GM10266 (cell line): ENCODE data around the gene ORAI1.
"Not testable (repeated sequence)": the region's sequence is repeated elsewhere in the genome, so short reads cannot be mapped to it uniquely, and the experiment has no call there.

Experiments used
- DNase-seq: peaks from one replicate; pipeline ENCODE4 v3.0.0; 2012; ENCODE audit errors: extremely low spot score
- TF ChIP-seq, protein P1 (sequence below): IDR thresholded peaks from 2 replicates; pipeline ENCODE4 v1.5.1; 2012; ENCODE audit warnings: mild to moderate bottlenecking, low read depth; ENCODE audit not compliant: control insufficient read depth, insufficient read depth; ENCODE audit errors: missing control alignments

ORAI1 gene

GRCh38 chr12:121626853-121627640 is 717 bp downstream of the ORAI1 start:
- TF ChIP-seq, protein P1, sequence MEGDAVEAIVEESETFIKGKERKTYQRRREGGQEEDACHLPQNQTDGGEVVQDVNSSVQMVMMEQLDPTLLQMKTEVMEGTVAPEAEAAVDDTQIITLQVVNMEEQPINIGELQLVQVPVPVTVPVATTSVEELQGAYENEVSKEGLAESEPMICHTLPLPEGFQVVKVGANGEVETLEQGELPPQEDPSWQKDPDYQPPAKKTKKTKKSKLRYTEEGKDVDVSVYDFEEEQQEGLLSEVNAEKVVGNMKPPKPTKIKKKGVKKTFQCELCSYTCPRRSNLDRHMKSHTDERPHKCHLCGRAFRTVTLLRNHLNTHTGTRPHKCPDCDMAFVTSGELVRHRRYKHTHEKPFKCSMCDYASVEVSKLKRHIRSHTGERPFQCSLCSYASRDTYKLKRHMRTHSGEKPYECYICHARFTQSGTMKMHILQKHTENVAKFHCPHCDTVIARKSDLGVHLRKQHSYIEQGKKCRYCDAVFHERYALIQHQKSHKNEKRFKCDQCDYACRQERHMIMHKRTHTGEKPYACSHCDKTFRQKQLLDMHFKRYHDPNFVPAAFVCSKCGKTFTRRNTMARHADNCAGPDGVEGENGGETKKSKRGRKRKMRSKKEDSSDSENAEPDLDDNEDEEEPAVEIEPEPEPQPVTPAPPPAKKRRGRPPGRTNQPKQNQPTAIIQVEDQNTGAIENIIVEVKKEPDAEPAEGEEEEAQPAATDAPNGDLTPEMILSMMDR, result peak; percentile 22
- DNase-seq, result peak; percentile 86

DNA sequence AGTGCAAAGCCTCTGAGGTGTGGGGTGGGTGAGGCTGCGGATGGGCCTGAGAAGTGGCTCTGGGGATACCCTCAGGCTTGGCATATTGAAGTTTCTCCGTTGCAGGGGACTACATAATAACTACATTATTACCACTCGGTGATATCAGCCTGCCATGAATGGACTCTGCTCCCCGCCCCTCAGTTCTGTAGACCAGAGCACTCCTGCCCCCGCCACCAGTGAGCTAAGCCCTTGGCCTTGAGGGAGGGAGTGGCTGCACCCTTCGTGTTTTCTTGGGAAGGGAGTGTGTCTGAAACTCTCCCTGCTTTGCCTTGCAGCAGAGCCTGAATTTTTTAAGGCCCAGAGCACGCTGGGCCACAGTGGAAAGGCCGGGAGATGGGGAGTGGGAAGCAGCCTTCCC is 1.7 kb downstream of the ORAI1 start:
- TF ChIP-seq, protein P1, result no peak
- DNase-seq, result no peak

- TF ChIP-seq, protein P1, result no peak
- DNase-seq, result no peak
Observed at GRCh38 chr12:121628536-121628935, 2.2 kb downstream of the ORAI1 start.

DNA sequence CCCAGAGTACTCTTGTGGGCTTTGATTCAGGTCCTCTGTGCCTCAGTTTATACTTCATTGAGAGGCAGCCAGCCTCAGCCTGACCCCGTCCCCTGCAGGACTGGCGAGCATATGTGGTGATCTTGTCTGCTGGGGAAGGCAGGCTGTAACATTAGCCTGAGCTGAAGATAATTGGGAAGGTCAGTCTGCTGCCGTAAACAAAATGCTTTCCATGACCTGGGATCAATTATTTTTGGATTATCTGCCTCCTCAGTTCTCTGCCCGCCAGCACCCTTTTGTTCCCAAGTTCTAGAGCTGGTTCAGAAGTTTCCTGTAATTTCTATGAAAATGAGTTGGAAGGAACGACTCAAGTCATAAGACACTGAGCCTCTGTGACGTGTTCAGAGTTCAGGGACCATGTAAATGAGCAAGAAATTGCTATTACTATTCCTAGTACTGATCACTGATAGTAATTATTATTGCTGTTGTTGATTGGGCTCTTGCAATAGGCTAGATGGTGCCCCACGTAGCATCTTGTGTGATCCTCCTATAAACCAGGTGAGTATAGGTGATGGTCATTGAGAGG is 4.5 kb downstream of the ORAI1 start:
- no peak for DNase-seq

DNA sequence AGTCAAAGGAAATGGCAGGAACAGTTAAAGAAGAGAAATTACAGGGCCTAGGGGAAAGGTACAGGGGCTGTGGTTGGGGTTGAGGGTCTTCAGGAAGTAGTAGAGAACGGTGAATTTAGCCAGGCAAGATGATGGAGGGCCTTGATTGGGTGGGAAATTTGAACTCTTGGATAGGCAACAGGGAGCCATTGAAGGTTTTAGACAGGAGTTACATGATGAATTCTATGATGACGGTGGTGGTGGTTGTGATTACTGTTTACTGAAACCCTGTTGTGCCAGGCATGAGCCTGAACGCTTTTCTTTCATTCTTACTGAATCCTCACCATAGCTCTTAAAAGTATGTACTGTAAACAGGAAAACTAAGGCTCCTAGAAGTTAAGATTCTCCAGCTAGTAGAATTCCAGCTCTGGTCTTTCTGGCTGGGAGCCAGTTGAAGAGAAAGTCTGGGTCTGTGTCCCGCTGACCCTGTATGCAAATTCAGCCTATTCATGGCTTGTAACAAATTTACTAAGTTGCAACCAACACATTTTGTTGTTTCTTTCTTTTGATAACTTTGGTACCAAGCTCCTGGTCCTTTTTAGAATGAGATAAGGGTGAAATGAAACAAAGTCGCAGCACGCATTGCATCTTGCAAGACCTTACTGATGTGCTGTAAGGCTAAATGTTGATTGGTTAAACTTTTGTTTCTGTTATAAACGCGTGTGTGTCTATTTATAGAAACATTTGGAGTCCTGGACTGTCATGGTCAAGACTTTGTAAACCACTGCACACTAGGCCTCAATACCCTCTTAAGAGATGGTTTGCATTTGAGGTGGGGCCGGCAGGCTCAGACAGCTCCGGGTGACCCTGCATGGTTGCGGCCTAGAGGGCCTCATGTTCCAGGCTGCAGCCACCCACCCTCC is 6.0 kb downstream of the ORAI1 start:
- DNase-seq, result no peak
- TF ChIP-seq, protein P1, result no peak

More for the DNA sequence above, 4.5 kb downstream of the ORAI1 start:
- TF ChIP-seq, protein P1, result no peak

DNA sequence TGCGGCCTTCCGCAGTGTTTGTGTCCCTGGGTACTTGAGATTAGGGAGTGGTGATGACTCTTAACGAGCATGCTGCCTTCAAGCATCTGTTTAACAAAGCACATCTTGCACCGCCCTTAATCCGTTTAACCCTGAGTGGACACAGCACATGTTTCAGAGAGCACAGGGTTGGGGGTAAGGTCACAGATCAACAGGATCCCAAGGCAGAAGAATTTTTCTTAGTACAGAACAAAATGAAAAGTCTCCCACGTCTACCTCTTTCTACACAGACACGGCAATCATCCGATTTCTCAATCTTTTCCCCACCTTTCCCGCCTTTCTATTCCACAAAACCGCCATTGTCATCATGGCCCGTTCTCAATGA is 7.5 kb downstream of the ORAI1 start:
- DNase-seq, result not testable (repeated sequence)

DNA sequence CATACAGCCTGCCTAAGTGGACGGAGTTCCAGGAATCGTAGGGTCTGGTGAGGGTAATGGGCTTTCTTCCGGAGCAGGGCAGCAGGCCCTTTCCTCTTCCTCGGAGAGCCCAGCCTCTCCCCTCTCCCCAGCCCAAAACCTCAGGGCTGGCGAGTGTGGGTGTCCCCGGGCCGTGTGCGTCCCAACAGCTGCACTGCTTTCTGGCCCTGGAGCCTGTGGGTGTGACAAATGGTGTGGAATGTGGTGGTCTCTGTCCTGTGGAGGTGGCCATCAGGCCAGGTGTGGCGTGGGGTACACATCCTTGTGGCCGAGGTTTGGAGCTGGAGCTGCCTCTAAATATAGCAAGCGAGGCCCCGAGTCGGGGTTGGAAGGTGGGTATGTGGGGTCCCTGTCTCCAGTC is 8.5 kb downstream of the ORAI1 start:
- no peak for DNase-seq
- TF ChIP-seq, protein P1, result no peak
